Calu3 (cell line): ENCODE measurements around the gene NHEJ1. TPM values are rescaled to one million over a fixed set of nuclear protein-coding genes. Genes with fewer than 3 reads are reported as not detected.
A peak's percentile ranks its signal among the peaks of the same experiment; 100 is the strongest.

ENCODE experiments used
- BruUV-seq: library from RNA; stranded (reverse); fragments of 400-500 nt; replicated peaks from 2 replicates; lab custom pipeline; 2021; lab: Mats Ljungman, UMichigan
- CTCF ChIA-PET: fragments of 300-600 bp; sonication (Branson Sonifier 250); formaldehyde crosslinking; loops from one replicate; lab custom pipeline; 2022; ENCODE audit warnings: antibody characterized with exemption; lab: Charles Lee
- DNase-seq: peaks from one replicate; pipeline ENCODE4 v3.0.0; 2022
- H3K27ac Mint-ChIP-seq: one replicate; pipeline ENCODE4 v1.8.0; 2022; ENCODE audit warnings: mixed read lengths; ENCODE audit not compliant: unreplicated experiment
- H3K27me3 Mint-ChIP-seq: one replicate; pipeline ENCODE4 v1.8.0; 2022; ENCODE audit warnings: mixed read lengths; ENCODE audit not compliant: unreplicated experiment
- H3K36me3 Mint-ChIP-seq: one replicate; pipeline ENCODE4 v1.8.0; 2022; ENCODE audit warnings: mild to moderate bottlenecking, moderate library complexity, mixed read lengths; ENCODE audit not compliant: insufficient read depth, unreplicated experiment
- H3K4me1 Mint-ChIP-seq: one replicate; pipeline ENCODE4 v1.8.0; 2022; ENCODE audit warnings: mild to moderate bottlenecking, low read depth, mixed read lengths; ENCODE audit not compliant: unreplicated experiment
- H3K4me3 Mint-ChIP-seq: one replicate; pipeline ENCODE4 v1.8.0; 2022; ENCODE audit warnings: mild to moderate bottlenecking, low read depth, moderate library complexity, mixed read lengths; ENCODE audit not compliant: unreplicated experiment
- H3K9me3 Mint-ChIP-seq: one replicate; pipeline ENCODE4 v1.8.0; 2022; ENCODE audit warnings: low read depth, mixed read lengths; ENCODE audit not compliant: unreplicated experiment
- intact Hi-C: fragments of 100-400 bp; cut with micrococcal nuclease; formaldehyde crosslinking; loops from one replicate; pipeline ENCODE4 v1.10.0; 2022; ENCODE audit not compliant: unreplicated experiment
- total RNA-seq: library from RNA; stranded (reverse); gene quantifications from 2 replicates; pipeline ENCODE4 v1.2.3, GENCODE V29; 2022
- TF ChIP-seq, protein P1 (sequence below): fragments of 200-600 bp; IDR thresholded peaks from one replicate; pipeline ENCODE4 v1.8.0; 2022; ENCODE audit warnings: antibody characterized with exemption; ENCODE audit not compliant: unreplicated experiment

Gene NHEJ1
- total RNA-seq, 1 experiment from 2014 or later, result 12.4 TPM

DNA sequence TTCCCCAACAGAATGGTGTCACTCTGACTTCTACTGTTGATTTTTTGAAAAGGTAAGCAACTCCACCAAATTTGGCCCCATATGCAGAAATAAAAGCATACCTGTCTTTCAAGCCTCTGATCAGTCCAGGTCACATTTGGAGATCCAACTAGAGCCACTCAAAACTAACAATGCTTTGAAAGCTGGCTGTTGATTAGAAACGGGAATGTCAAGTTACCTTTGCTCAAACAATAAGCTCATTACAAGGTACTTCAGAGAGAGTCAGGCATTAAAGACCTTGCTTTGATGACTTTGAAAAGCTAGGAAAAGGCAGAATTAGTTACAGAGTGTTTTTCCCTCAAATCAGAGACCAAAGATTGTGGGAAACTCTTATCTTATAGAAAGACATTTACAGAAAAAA lies 95.1 kb downstream of the NHEJ1 start:
- BruUV-seq, result no TSS peak
- TF ChIP-seq, protein P1, sequence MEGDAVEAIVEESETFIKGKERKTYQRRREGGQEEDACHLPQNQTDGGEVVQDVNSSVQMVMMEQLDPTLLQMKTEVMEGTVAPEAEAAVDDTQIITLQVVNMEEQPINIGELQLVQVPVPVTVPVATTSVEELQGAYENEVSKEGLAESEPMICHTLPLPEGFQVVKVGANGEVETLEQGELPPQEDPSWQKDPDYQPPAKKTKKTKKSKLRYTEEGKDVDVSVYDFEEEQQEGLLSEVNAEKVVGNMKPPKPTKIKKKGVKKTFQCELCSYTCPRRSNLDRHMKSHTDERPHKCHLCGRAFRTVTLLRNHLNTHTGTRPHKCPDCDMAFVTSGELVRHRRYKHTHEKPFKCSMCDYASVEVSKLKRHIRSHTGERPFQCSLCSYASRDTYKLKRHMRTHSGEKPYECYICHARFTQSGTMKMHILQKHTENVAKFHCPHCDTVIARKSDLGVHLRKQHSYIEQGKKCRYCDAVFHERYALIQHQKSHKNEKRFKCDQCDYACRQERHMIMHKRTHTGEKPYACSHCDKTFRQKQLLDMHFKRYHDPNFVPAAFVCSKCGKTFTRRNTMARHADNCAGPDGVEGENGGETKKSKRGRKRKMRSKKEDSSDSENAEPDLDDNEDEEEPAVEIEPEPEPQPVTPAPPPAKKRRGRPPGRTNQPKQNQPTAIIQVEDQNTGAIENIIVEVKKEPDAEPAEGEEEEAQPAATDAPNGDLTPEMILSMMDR, result no peak
- H3K4me3 Mint-ChIP-seq, result no peak overlapping the region
- H3K27me3 Mint-ChIP-seq, result peaks cover 27% of the 10 kb centered on the region
- CTCF ChIA-PET, result interaction anchor here (0.6 to 1.3 kb wide), 3 partner anchors 11 to 60 kb away, joined by 3 to 4 read pairs (median 3); no protein-coding TSS in a partner anchor
- DNase-seq, result no peak
- no peaks in the 10 kb centered on the region for H3K36me3 Mint-ChIP-seq
- no peaks in the 10 kb centered on the region for H3K9me3 Mint-ChIP-seq
- H3K27ac Mint-ChIP-seq, result no peak overlapping the region
- intact Hi-C loops, result no loop called here
- H3K4me1 Mint-ChIP-seq, result peaks cover 9% of the 10 kb centered on the region

DNA sequence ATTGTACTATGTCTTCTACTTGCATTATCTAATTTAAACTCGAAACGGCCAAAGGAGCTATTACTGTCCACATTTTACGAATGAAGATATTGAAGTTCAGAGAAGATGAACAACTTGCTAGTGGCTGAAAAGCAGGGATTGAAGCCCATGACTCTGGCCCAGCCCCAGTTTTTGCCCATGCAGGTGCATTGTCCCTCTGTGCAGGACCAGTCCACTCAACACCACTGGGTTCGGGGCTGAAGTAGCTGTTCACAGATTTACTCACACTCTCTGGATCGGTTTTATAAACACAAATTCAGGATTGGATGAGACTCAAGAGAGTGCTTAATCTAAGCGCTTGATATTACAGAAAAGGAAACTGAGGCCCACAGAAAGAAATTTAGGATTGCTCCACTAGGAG lies 98.5 kb downstream of the NHEJ1 start:
- Mint-ChIP-seq H3K4me1 (peaks cover 21% of the 10 kb centered on the region), H3K9me3 (no peaks in the 10 kb centered on the region), H3K36me3 (peaks cover 28% of the 10 kb centered on the region), H3K27me3 (peaks cover 27% of the 10 kb centered on the region), H3K4me3 (no peak overlapping the region), H3K27ac (no peak overlapping the region)
- no peak for DNase-seq
- CTCF ChIA-PET, result interaction anchor here (1.4 kb wide), 1 partner anchor 32 kb away, joined by 3 read pairs; no protein-coding TSS in a partner anchor
- BruUV-seq, result no TSS peak
- intact Hi-C loops, result no loop called here
- TF ChIP-seq, protein P1, result no peak

DNA sequence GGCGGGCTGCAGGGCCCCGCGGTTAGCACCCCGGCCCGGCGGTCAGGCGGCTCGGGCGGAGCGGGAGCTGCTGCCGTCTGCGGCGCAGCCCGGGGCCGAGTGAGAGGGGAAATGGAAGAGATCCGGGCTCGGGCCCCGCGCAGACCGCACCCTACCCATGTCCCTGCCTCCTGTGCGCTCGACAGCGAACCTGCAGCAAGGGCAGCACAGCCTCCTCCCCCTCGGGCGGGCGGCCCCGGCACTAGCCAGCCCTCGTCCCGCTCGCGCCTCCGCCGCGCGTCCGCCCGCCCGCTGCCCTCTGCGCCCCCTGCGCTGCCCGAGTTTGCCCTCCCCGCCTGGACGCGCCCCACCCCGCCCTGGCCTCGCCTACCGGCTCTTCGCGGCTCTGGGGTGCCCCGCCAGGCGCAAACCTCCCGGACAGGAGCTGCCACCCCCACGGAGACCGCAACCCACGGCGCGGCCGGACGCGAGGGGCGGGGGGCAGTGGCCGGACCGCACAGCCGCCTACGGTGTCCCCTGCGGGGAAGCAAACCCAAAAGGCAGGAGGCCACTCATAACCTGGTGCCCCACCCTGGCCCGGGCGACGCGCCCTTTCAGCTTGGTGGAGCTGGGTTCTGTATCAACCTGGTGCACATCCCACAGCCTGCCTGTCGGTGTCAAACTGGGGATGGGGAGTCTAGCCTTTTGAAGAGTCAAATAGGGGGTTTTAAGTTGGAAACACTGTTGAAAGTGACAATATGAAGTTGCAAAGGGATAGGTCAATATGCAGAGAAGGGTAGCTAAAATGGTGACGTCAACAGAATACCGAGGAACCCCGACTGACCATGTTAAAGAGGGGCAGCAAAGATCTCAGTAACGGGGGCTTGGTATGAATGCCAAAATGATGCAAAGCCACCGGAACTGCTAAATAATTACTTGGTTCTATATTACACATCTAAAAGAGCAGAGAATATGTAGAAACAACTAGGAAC lies 99.5 kb downstream of the NHEJ1 start, which contains the start of gene IHH:
Gene IHH (minus strand): TSS at position 101 of the 971 bp plus-strand sequence. CDS start 454 bp downstream, outside the sequence.
- Mint-ChIP-seq H3K4me1 (peaks cover 31% of the 10 kb centered on the region), H3K27me3 (peaks cover 27% of the 10 kb centered on the region), H3K4me3 (peak within 1 kb of the TSS; percentile 76), H3K9me3 (no peaks in the 10 kb centered on the region), H3K27ac (peak within 1 kb of the TSS; percentile 28), H3K36me3 (peaks cover 38% of the 10 kb centered on the region)
- BruUV-seq, result no TSS peak
- TF ChIP-seq, protein P1, result no peak
- DNase-seq, result peak; percentile 61
- CTCF ChIA-PET, result interaction anchor here (0.8 to 4.0 kb wide), 5 partner anchors 11 to 58 kb away, joined by 3 to 39 read pairs (median 4); no protein-coding TSS in a partner anchor
- intact Hi-C loops, result no loop called here
